Caki2 (cell line): ENCODE data around the gene ABI2. TPM values are rescaled to one million over a fixed set of nuclear protein-coding genes. Genes with fewer than 3 reads are reported as not detected.

Source experiments
- DNase-seq: peaks from one replicate; pipeline ENCODE4 v3.0.0-alpha.2; 2015; ENCODE audit warnings: low read depth
- in situ Hi-C: cut with HindIII; loops from 2 replicates; pipeline ENCODE4 v1.10.0; 2016; ENCODE audit warnings: low sequenced_read_pairs, low pct_unique_long_range_greater_than_20kb, mixed read lengths
- total RNA-seq: library from RNA; depleted of rRNA; stranded (reverse); fragments of >200 nt; shearing (Covaris generic); gene quantifications from 2 replicates; pipeline ENCODE4 v1.2.3, GENCODE V29; 2014; ENCODE audit warnings: low replicate concordance

Gene ABI2
- total RNA-seq, 1 experiment from 2014 or later: 29.4 TPM

GRCh38 chr2:203451011-203451410, 122.8 kb downstream of the ABI2 start:
- in situ Hi-C loops: no loop called here
- DNase-seq: no peak

- in situ Hi-C loops: no loop called here
Observed at GRCh38 chr2:203451689-203452088, 123.5 kb downstream of the ABI2 start.

GRCh38 chr2:203453858-203454451, 125.8 kb downstream of the ABI2 start:
- in situ Hi-C loops: no loop called here
- peak; percentile 27 for DNase-seq

More at GRCh38 chr2:203451689-203452088, 123.5 kb downstream of the ABI2 start:
- DNase-seq: peak; percentile 5

- DNase-seq: no peak
- in situ Hi-C loops: no loop called here
Observed at GRCh38 chr2:203455209-203455608, 127.0 kb downstream of the ABI2 start.

GRCh38 chr2:203461746-203462145, 133.6 kb downstream of the ABI2 start:
- in situ Hi-C loops: no loop called here
- DNase-seq: no peak

DNA sequence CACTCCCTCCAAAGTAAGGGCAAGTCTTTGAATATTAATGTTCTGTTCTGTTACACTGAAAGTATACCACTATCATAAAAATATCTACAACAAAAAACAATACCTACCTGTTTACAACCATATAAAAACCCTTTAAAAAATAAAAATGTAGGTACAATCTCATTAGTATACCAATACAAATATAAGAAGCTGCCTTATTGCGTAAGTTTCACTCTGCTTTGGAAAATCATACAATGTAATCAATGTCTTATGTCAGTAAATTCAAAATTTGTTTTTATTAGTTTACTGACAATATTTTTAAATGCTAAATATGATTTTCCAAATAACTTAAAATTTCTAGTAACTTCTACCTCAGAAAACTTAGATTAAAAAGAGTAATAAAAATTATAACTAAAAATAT, 134.1 kb downstream of the ABI2 start:
- DNase-seq: no peak
- in situ Hi-C loops: no loop called here

- in situ Hi-C loops: no loop called here
- DNase-seq: no peak
Observed at GRCh38 chr2:203463266-203463678, 135.1 kb downstream of the ABI2 start.

DNA sequence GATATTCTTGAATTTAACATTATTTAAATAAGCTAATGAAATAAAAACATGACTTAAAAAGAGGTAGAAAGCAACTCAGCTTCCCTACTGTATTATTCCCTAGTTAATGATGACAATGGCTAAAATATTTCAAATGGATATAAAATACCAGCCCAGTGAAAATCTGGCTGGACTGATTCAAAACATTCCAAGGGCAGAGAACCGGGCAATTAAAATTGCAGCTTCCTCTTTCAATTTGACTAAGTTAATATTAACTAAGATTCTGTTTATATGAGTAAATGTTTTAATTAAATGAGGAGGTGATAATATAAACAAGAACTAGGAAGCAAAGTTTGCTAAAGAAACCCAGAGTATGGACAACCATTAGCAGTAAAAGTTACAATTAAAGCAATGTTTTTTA, 141.4 kb downstream of the ABI2 start:
- DNase-seq: no peak
- in situ Hi-C loops: no loop called here

GRCh38 chr2:203470371-203470770, 142.2 kb downstream of the ABI2 start:
- in situ Hi-C loops: no loop called here

GRCh38 chr2:203471323-203471722, 143.1 kb downstream of the ABI2 start:
- no peak for DNase-seq
- in situ Hi-C loops: no loop called here

More at GRCh38 chr2:203470371-203470770, 142.2 kb downstream of the ABI2 start:
- DNase-seq: no peak

GRCh38 chr2:203476881-203477280, 148.7 kb downstream of the ABI2 start:
- in situ Hi-C loops: no loop called here
- DNase-seq: no peak

- in situ Hi-C loops: no loop called here
- no peak for DNase-seq
Observed at GRCh38 chr2:203480623-203481022, 152.4 kb downstream of the ABI2 start.

DNA sequence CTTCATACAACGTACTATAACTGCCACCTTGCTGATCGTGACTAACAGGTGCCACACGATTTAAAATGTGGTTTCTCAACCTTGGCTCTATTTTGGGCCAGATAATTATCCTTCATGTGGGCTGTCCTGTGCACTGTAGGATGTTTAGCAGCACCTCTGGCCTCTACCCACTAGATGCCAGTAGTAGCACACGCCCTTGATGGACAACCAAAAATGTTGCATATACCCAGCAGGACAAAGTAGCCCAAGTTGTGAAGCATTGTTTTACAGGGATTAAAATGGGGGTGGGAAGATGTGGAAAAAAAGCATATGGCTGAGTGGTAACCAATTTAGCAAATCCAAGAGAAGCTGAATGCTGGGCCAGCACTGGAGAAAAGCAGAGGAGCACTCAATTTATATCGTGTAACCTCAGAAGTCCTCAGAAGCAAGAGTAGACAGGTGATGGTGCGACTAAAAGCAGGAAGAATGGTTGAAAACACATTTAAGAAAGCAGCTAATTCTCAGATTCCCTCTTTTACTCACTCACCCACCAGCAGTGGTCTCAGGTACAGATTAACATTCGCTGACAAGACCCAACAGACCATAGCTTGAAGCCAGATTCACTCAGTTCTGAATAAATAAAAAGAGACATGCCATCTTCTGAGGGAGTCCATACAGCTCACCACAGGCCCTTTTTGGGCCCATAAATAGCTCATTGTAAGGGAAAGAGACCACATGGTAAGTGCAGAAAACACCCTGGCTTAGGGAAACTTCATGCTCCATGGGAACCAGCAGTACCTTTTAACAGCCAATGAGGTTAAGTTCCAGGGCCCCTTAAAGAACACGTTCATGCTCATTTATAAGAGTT, 156.3 kb downstream of the ABI2 start:
- peak; percentile 18 for DNase-seq
- in situ Hi-C loops: no loop called here

DNA sequence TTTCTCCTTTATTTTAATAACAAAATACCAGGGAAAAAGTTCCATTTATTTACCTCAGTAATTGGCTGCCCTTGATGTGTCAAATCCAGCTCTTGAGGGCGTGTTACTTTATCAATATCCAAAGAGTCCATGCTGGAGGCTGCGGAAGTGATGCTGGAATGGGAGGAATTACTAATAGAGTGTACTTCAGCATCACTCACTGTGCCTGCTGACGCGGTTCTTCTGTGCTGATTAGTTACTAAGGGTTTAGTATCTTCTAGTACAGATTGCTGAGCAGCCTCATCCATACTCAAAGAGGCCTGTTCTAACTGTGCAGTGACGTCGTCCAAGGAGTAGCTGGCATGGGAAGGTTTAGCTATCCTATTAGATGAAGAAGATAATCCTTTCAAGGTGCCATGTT, 161.3 kb downstream of the ABI2 start:
- DNase-seq: no peak
- in situ Hi-C loops: no loop called here

DNA sequence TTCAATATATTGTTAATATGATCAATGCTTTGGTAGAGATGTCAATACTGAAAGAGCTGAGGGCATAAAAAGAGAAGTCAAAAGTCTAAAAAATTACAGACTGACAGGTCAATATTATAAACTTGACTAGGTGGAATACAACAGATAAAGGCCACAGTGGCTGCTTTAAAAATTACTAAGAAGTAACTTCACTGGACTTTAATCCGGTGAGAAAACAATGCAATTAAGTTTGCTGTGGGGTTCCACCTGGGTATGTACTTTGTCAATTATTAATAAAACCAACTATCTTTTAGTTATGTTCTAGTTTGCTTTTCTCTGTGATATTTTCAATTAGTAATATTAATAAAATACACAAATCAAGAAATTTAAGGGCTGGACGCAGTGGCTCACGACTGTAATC, 162.2 kb downstream of the ABI2 start:
- in situ Hi-C loops: no loop called here
- DNase-seq: no peak

GRCh38 chr2:203492965-203493364, 164.8 kb downstream of the ABI2 start:
- DNase-seq: no peak
- in situ Hi-C loops: no loop called here
